ENCODE data around the gene CHCHD6.

CHCHD6 gene

GRCh38 chr3:126896067-126896441 is 192.0 kb downstream of the CHCHD6 start:
- DNase-seq (ENCODE audit: low spot score): no peak

DNA sequence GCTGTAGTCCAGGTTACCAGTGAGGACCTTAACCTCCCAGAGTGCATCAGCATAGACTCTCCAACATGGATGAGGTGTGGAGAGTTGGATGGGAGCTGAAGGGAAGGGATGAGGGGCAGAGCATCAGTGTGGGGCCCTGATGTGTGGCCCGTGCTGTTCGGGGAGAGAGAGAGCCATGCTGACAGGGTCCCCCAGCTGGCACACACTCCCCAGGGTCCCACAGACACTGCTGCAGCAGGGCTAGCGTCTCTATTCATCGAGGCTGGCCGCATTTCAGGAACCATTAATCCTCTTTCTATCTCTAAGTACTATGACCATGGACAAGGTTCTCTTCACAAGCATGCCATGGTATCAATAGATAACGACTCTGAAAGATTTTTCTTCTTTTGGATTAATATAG is 192.9 kb downstream of the CHCHD6 start:
- DNase-seq (ENCODE audit: low spot score): no peak

- DNase-seq (ENCODE audit: low spot score): no peak
Measured at GRCh38 chr3:126897943-126898342, 193.9 kb downstream of the CHCHD6 start.

GRCh38 chr3:126900859-126901540 is 197.0 kb downstream of the CHCHD6 start:
- DNase-seq (ENCODE audit: low spot score): no peak

DNA sequence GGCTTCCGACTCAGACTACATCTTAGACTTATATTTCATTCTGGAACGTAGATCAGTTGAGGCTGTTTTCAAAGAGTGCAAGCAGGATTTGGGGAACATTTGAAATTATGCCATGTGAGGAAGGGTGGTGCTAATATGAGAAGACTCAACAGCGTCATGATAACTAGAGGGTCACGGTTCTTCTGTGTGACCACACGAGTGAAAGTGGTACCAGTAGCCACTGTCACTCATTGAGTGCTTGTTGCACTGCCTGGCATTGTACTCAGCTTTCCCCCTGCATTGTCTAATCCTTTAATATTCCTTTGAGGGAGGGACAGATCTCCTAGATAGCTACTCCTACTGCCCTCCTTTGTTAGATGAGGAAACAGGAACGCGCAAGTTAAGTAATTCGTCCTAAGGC is 197.6 kb downstream of the CHCHD6 start:
- DNase-seq (ENCODE audit: low spot score): no peak

DNA sequence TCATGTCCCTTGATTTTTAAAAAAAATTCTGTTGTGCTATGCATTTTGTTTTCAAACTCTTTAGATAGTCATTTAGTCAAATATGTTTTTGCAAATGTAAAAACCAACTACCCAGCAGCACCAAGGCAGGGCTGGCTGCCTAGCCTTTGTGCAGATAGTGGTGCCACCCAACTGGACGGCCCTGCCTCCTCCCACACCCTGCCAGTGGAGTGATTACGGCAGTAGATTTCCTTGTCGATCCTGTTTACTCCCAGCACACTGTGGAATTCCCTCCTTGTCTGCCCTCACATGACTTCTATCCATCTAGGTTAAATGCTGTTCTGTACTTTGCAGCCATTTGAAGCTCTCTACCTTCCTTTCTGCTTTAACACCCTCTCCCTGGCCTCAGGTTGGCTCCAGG is 199.5 kb downstream of the CHCHD6 start:
- DNase-seq (ENCODE audit: low spot score): no peak

DNA sequence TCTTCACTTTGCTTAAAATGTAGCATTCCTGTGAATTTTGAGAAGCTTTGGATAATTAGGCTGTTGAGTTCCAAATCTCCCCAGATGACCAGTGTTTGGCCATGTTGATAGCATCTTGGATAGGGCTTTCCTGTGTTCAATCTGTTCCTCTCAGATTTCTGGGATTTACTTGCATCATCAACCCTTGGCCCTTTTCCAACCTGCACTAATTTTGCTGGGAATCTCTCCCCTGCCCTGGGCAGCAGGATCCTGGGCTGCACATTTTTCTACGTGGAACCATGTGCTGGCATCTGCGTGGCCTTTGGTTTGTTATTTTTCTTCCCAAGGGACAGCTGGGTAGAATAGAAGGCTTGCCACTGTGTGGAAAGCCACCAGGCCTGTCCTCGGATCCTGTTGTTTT is 203.5 kb downstream of the CHCHD6 start:
- no peak for DNase-seq (ENCODE audit: low spot score)

GRCh38 chr3:126908752-126909275 is 204.8 kb downstream of the CHCHD6 start:
- no peak for DNase-seq (ENCODE audit: low spot score)

DNA sequence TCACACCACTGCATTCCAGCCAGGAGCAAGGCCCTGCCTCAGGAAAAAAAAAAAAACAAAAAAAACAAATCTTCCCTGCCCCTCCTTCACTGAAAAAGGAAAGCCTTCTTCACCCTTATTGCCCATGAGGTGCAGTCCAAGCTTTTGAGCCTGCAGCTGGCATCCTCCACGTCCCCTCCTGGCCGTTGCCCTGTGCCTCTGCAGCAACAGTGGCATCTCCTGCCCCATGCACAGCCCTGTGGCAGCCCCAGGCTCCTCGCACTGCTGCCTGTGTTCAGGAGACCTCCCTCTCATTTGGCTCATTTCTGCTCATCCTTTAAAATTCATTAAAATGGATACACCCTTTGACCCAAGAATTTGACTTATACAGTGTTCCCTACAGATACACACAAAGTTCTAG is 206.2 kb downstream of the CHCHD6 start:
- DNase-seq (ENCODE audit: low spot score): no peak

GRCh38 chr3:126911162-126912026 is 207.4 kb downstream of the CHCHD6 start:
- no peak for DNase-seq (ENCODE audit: low spot score)

- DNase-seq (ENCODE audit: low spot score): no peak
Measured at GRCh38 chr3:126912027-126912422, 208.0 kb downstream of the CHCHD6 start.

- DNase-seq (ENCODE audit: low spot score): no peak
Measured at GRCh38 chr3:126912491-126913195, 208.6 kb downstream of the CHCHD6 start.

- DNase-seq (ENCODE audit: low spot score): no peak
Measured at GRCh38 chr3:126913524-126913923, 209.5 kb downstream of the CHCHD6 start.

DNA sequence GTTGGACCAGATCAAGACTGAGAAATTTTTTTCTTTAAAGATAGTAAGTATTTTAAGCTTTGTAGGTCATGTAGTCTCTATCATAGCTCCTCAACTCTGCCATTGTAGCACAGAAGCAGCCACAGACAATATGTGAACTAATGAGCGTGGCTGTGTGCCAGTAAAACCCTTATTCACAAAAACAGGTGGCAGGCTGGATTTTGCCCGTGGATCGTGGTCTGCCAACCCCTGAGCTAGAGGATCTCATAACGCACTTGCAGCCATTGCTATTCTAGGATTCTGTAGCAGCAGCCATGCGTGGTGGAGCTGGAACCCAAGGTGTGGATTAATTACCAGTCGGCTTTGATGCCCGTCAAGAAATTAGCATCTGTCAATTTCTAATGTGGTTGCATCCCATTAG is 210.2 kb downstream of the CHCHD6 start:
- DNase-seq (ENCODE audit: low spot score): no peak

GRCh38 chr3:126915015-126915414 is 211.0 kb downstream of the CHCHD6 start:
- no peak for DNase-seq (ENCODE audit: low spot score)

- no peak for DNase-seq (ENCODE audit: low spot score)
Measured at GRCh38 chr3:126916546-126916945, 212.5 kb downstream of the CHCHD6 start.

GRCh38 chr3:126917232-126917804 is 213.3 kb downstream of the CHCHD6 start:
- DNase-seq (ENCODE audit: low spot score): no peak

- DNase-seq (ENCODE audit: low spot score): no peak
Measured at GRCh38 chr3:126918355-126918821, 214.3 kb downstream of the CHCHD6 start.

DNA sequence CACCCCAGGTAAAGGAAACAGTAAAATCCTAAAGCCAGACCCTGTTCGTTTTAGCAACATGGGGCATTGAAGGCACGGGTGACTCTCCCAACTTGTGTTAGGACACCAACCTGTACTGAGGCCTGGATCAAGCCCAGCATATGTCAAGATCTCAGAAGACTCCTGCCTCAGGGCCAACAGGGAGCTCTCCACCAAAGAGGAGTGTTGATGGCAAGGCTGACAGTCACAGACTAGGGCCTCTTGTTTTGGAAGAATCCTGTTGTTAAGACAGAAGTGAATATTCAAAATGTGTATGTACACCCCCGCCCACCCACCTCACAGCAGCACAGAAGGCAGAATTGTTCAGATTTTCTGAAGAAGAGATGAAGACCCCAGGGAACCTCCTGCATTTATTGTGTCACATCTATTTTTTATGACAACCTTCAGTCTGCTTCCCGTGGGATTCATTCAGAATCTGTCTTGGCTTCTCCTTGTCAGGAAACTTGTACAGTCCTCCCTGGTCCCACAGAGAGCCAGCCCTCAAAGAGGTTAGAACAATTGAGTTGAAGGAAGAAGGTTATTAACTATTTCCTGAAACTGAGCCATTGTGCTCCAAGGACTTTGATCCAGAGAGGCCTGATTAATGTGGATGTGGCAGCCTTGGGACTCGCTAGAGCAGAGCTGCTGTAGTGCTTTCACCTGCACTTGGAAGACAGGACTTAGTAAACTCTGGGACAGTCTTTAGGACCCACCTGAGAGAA is 217.2 kb downstream of the CHCHD6 start:
- DNase-seq (ENCODE audit: low spot score): no peak

DNA sequence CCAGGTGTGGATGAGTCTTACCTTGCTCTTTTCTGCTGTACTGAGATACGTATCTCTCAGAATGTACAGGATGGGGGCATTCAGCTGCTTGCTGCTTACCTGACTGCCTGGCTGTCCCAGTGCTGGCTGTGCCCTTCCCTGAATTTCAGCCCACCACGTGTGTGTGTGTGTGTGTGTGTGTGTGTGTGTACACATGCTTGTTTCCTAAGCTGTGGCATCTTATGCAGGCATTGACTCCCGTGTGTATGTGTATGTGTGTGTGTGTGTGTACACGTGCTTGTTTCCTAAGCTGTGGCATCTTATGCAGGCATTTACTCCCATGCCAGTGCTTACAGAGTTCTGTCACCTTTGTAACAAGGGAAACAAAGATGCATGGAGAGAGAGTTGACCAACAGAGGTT is 218.4 kb downstream of the CHCHD6 start:
- no peak for DNase-seq (ENCODE audit: low spot score)

GRCh38 chr3:126923423-126923822 is 219.4 kb downstream of the CHCHD6 start:
- no peak for DNase-seq (ENCODE audit: low spot score)

DNA sequence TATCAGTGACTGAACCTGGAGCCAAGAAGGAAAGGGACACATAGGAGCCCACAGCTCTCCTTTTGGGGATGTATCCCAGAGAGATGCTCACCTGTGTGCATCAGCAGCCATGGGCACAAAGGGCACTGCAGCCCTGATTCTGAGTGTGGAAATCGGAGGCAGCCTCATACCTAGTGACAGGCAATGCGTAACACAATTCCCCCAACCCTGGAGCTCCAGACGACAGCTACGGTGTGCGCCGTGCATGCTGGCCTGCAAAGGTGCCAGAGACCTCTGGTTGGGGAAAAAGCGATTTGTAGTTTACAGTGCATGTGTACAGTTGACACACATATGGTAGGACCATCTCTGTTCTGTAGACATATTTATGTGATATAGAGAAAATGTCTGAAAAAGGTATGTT is 219.9 kb downstream of the CHCHD6 start:
- no peak for DNase-seq (ENCODE audit: low spot score)
